ENCODE measurements around the gene CDH1.
"Not testable (repeated sequence)": the region's sequence is repeated elsewhere in the genome, so short reads cannot be mapped to it uniquely, and the experiment has no call there.

CDH1 gene

DNA sequence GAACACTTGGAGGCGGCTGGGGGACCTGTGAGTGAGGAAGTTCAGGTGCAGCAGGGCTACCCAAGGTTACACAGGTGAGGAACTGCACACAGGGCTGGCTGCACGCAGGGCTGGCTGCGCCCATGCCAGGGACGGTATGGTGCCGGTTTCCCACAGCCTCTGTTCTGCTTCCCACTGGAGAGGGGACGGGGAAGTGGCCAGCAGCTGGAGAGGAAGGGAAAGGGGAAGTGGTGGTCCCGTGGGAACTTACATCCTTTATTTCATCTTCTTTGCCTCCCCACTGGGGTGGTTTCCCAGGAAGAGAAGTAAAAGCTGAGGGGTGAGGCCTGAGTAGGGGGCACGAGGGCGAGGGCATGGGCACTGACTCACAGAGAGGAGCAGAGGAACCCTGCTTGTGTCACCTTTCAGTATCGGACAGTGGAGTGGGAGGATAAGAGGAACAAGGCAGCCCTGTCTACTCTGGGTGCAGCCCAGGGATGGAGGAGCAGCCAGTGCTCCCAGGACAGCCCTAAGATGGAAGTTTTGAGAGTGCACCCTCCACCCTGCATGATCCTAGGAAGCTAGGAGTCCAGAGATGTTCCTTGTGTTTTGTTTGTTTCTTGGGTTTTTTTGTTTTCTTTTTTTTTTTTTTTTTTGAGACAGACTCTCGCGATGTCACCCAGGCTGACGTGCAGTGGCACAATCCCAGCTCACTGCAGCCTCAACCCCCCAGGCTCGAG, 25.5 kb upstream of the CDH1 start:
- H3K36me3 ChIP-seq (ENCODE audit: control insufficient read depth, insufficient read depth, low read length): no peaks in the 10 kb centered on the region
- H3K4me1 ChIP-seq (ENCODE audit: control insufficient read depth, insufficient read depth, low read length): peaks cover 25% of the 10 kb centered on the region
- H3K9ac ChIP-seq (ENCODE audit: low read length): no peak overlapping the region
- H3K4me3 ChIP-seq (ENCODE audit: low read depth, low read length): no peak overlapping the region
- no peaks in the 10 kb centered on the region for H3K9me3 ChIP-seq (ENCODE audit: control insufficient read depth, insufficient read depth, low read depth, low read length)
- no peaks in the 10 kb centered on the region for H3K27me3 ChIP-seq (ENCODE audit: control insufficient read depth, insufficient read depth, low read length)
- no peak overlapping the region for H3K27ac ChIP-seq (ENCODE audit: low read depth, low read length)

DNA sequence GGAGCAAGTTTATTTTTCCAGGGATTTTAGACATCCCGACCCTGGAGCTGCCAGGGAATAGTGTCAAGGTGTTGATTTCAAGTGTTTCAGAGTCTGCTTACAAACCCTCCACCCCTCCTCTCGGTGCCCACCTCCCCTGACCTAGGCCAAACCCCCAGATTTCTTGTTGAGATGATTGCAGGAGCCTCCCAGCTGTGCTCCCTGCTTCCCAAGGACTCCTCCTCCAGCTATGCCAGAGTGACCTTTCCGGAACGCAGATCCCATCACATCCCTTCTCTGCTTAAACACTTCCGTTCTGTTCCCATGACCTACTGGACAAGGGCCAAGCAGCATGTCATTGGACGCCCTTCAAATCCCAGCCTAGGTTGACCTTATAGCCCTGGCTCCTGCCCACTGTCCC, 23.7 kb upstream of the CDH1 start:
- Histone ChIP-seq H3K9me3 (ENCODE audit: control insufficient read depth, insufficient read depth, low read depth, low read length) (0 out of 2 replicates have a peak, but pooled peaks cover 3% of the 10 kb centered on the region), H3K4me3 (ENCODE audit: low read depth, low read length) (no peak overlapping the region), H3K36me3 (ENCODE audit: control insufficient read depth, insufficient read depth, low read length) (no peaks in the 10 kb centered on the region), H3K4me1 (ENCODE audit: control insufficient read depth, insufficient read depth, low read length) (peaks cover 11% of the 10 kb centered on the region), H3K27ac (ENCODE audit: low read depth, low read length) (no peak overlapping the region), H3K27me3 (ENCODE audit: control insufficient read depth, insufficient read depth, low read length) (no peaks in the 10 kb centered on the region), H3K9ac (ENCODE audit: low read length) (no peak overlapping the region)

DNA sequence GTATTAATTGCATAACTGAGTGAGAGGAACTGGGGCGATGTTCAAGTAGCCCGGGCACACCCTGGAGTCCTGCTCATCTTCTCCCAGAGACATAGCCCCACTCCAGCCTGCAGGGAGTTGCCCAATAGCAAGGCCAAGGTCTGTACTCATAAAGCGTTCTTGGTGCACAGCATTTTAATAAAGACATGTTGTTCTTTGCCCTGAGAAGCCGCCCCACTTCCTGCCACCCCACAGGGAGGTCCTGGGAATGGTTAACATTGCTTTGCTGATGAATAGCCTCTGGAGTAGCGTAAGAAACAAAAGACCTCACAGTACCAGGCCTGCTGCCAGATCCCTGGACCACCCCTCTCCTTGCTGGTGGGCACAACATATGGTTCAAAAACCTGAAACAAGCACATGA, 21.6 kb upstream of the CDH1 start:
- Histone ChIP-seq H3K9ac (ENCODE audit: low read length) (no peak overlapping the region), H3K4me3 (ENCODE audit: low read depth, low read length) (no peak overlapping the region), H3K4me1 (ENCODE audit: control insufficient read depth, insufficient read depth, low read length) (peaks cover 11% of the 10 kb centered on the region), H3K36me3 (ENCODE audit: control insufficient read depth, insufficient read depth, low read length) (no peaks in the 10 kb centered on the region), H3K27ac (ENCODE audit: low read depth, low read length) (no peak overlapping the region), H3K27me3 (ENCODE audit: control insufficient read depth, insufficient read depth, low read length) (no peaks in the 10 kb centered on the region), H3K9me3 (ENCODE audit: control insufficient read depth, insufficient read depth, low read depth, low read length) (0 out of 2 replicates have a peak, but pooled peaks cover 3% of the 10 kb centered on the region)

DNA sequence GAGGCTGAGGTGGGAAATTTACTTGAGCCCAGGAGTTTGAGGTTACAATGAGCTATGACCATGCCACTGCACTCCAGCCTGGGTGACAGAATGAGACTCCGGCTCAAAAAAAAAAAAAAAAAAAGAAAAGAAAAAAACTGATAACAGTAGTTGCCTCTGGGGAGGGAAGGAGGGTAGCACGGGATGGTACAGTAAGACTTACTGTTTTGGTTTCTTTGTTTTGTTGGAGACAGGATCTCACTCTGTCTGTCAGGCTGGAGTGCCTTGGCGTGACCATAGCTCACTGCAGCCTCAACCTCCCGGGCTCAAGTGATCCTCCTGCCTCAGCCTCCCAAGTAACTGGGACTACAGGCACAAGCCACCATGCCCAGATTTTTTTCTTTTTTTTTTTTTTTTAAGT, 20.6 kb upstream of the CDH1 start:
- H3K4me1 ChIP-seq (ENCODE audit: control insufficient read depth, insufficient read depth, low read length); H3K27me3 ChIP-seq (ENCODE audit: control insufficient read depth, insufficient read depth, low read length); H3K27ac ChIP-seq (ENCODE audit: low read depth, low read length); H3K36me3 ChIP-seq (ENCODE audit: control insufficient read depth, insufficient read depth, low read length); H3K9ac ChIP-seq (ENCODE audit: low read length); H3K9me3 ChIP-seq (ENCODE audit: control insufficient read depth, insufficient read depth, low read depth, low read length); H3K4me3 ChIP-seq (ENCODE audit: low read depth, low read length): not testable (repeated sequence)

DNA sequence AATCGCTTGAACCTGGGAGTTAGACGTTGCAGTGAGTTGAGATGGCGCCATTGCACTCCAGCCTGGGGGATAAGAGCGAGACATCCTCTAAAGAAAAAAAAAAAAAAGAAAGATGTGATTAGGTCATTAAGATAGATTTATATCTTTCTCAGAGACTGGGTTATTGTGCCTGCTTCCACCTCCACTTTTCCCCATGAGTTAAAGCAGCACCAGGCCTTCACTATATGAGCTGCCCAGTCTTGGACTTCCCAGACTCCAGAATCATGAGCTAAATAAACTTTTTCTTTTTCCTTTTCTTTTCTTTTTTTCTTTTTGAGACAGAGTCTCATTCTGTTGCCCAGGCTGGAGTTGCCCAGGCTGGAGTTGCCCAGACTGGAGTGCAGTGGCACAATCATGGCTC, 19.4 kb upstream of the CDH1 start:
- Histone ChIP-seq H3K27me3 (ENCODE audit: control insufficient read depth, insufficient read depth, low read length) (no peaks in the 10 kb centered on the region), H3K36me3 (ENCODE audit: control insufficient read depth, insufficient read depth, low read length) (no peaks in the 10 kb centered on the region), H3K9me3 (ENCODE audit: control insufficient read depth, insufficient read depth, low read depth, low read length) (0 out of 2 replicates have a peak, but pooled peaks cover 3% of the 10 kb centered on the region), H3K4me3 (ENCODE audit: low read depth, low read length) (no peak overlapping the region), H3K9ac (ENCODE audit: low read length) (no peak overlapping the region), H3K4me1 (ENCODE audit: control insufficient read depth, insufficient read depth, low read length) (peaks cover 10% of the 10 kb centered on the region), H3K27ac (ENCODE audit: low read depth, low read length) (no peak overlapping the region)

DNA sequence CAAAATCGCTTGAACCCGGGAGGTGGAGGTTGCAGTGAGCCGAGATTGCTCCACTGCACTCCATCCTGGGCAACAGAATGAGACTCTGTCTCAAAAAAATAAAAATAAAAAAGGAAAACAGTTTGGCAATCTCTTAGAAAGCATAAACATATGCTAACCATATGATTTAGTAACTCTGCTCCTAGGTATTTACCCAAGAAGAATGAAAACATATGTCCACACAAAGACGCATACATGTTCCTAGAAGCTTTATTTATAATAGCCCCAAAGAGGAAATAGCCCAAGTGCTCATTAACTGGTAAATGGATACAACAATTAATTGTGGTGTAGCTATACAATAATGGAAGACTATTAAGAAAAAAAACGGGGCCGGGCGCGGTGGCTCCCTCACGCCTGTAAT, 18.5 kb upstream of the CDH1 start:
- H3K36me3 ChIP-seq (ENCODE audit: control insufficient read depth, insufficient read depth, low read length): no peaks in the 10 kb centered on the region
- H3K27me3 ChIP-seq (ENCODE audit: control insufficient read depth, insufficient read depth, low read length): no peaks in the 10 kb centered on the region
- H3K9ac ChIP-seq (ENCODE audit: low read length): no peak overlapping the region
- H3K27ac ChIP-seq (ENCODE audit: low read depth, low read length): no peak overlapping the region
- peaks cover 6% of the 10 kb centered on the region for H3K4me1 ChIP-seq (ENCODE audit: control insufficient read depth, insufficient read depth, low read length)
- H3K9me3 ChIP-seq (ENCODE audit: control insufficient read depth, insufficient read depth, low read depth, low read length): 0 out of 2 replicates have a peak, but pooled peaks cover 3% of the 10 kb centered on the region
- no peak overlapping the region for H3K4me3 ChIP-seq (ENCODE audit: low read depth, low read length)

DNA sequence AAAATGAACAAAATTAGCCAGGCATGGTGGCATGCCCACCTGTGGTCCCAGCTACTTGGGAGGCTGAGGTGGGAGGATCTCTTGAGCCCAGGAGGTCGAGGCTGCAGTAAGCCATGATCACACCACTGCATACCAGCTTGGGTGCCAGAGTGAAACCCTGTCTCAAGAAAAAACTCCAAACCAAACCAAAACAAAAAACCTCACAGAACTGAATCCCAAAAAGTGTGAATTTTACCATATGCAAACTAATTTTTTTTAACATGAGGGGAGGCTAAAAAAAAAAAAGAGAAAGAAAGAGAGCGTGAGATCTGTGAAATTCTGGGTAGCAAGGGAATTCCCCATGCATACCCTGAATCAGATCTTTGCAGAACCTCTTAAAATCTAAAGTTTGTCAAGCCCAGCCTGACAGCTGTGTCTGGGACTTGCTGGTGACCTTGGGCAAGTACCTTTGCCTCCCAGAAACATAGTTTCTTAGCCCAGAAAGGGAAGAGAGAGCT, 17.1 kb upstream of the CDH1 start:
- Histone ChIP-seq H3K4me3 (ENCODE audit: low read depth, low read length) (no peak overlapping the region), H3K9ac (ENCODE audit: low read length) (no peak overlapping the region), H3K9me3 (ENCODE audit: control insufficient read depth, insufficient read depth, low read depth, low read length) (0 out of 2 replicates have a peak, but pooled peaks cover 3% of the 10 kb centered on the region), H3K36me3 (ENCODE audit: control insufficient read depth, insufficient read depth, low read length) (no peaks in the 10 kb centered on the region), H3K27ac (ENCODE audit: low read depth, low read length) (no peak overlapping the region), H3K4me1 (ENCODE audit: control insufficient read depth, insufficient read depth, low read length) (peaks cover 6% of the 10 kb centered on the region), H3K27me3 (ENCODE audit: control insufficient read depth, insufficient read depth, low read length) (no peaks in the 10 kb centered on the region)

DNA sequence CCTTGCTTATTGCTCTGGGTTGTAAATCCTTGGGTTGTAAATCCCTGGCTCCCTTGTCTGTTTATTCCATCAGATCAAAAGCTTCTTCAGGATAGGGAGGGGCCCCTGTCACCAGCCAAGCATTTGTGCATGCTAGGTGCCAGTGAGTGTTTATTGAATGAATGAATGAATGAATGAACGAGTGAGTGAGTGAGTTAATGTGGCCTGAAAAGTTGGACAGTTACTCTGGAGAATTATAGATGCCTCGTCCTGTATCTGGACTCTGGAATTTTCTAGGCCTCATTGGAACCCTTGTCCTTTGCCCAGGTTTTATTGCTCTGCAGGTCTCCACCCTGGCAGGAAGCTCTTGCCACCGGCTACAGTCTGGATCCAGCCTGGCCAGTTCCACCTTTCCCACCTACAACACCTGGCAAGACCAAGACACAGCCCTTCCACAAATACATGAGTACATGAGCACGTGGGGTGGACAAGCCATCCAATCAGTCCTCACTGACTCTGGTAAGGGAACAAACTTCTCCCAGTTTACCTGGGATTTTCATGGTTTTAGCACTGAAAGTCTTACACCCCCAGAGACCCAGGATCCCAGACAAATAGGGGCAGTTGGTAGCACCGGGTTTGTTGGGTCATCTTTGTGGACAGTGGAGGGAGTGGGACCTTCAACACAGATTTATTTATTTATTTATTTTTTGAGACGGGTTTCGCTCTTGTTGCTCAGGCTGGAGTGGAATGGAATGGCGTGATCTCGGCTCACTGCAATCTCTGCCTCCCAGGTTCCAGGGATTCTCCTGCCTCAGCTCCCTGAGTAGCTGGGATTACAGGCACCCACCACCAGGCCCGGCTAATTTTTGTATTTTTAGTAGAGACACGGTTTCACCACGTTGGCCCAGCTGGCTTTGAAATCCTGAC, 14.7 kb upstream of the CDH1 start:
- Histone ChIP-seq H3K4me3 (ENCODE audit: low read depth, low read length) (no peak overlapping the region), H3K9me3 (ENCODE audit: control insufficient read depth, insufficient read depth, low read depth, low read length) (0 out of 2 replicates have a peak, but pooled peaks cover 3% of the 10 kb centered on the region), H3K27me3 (ENCODE audit: control insufficient read depth, insufficient read depth, low read length) (no peaks in the 10 kb centered on the region), H3K9ac (ENCODE audit: low read length) (no peak overlapping the region), H3K36me3 (ENCODE audit: control insufficient read depth, insufficient read depth, low read length) (no peaks in the 10 kb centered on the region), H3K4me1 (ENCODE audit: control insufficient read depth, insufficient read depth, low read length) (peaks cover 2% of the 10 kb centered on the region; the same call in 1 of the 2 replicates), H3K27ac (ENCODE audit: low read depth, low read length) (no peak overlapping the region)

DNA sequence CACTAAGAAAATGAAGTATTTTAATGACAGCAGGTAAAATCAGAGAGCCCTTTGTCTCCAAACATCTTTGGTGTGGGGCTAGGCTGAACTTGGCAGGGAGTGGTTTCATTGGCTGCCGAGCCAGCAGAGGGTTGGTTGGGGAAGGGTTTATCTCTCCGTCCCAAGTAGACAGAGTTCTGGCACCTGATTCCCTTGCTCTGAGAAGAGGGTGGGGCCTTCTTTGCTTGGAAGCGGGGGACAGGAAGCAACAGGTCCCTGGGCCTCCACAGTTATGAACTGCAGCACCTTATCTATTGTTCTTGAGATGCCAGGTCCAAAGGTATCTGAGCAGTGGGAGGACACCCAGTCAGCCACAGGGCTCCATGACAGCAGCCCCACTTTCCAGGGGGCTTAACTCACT, 12.3 kb upstream of the CDH1 start:
- H3K9me3 ChIP-seq (ENCODE audit: control insufficient read depth, insufficient read depth, low read depth, low read length): no peaks in the 10 kb centered on the region
- peaks cover 2% of the 10 kb centered on the region; the same call in 1 of the 2 replicates for H3K4me1 ChIP-seq (ENCODE audit: control insufficient read depth, insufficient read depth, low read length)
- H3K9ac ChIP-seq (ENCODE audit: low read length): no peak overlapping the region
- H3K36me3 ChIP-seq (ENCODE audit: control insufficient read depth, insufficient read depth, low read length): no peaks in the 10 kb centered on the region
- H3K4me3 ChIP-seq (ENCODE audit: low read depth, low read length): no peak overlapping the region
- no peak overlapping the region for H3K27ac ChIP-seq (ENCODE audit: low read depth, low read length)
- no peaks in the 10 kb centered on the region for H3K27me3 ChIP-seq (ENCODE audit: control insufficient read depth, insufficient read depth, low read length)

DNA sequence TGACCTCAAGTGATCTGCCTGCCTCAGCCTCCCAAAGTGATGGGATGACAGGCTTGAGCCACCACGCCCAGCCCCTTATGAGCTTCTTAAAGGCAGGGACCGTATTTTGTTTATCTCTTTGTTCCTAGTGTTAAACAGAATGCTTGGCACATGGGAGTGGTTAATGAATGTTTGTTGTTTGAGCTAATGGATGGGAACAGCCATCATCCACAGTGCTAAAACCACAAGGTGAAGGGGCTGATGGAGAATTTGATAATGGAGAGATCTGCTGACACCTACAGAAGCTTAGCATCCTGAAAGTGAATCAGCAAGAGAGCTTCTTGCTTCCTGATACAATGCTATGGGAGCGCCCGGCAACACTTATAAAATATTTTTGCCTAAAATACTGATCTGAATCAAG, 8.6 kb upstream of the CDH1 start:
- H3K4me3 ChIP-seq (ENCODE audit: low read depth, low read length): no peak overlapping the region
- peaks cover 16% of the 10 kb centered on the region for H3K4me1 ChIP-seq (ENCODE audit: control insufficient read depth, insufficient read depth, low read length)
- H3K27ac ChIP-seq (ENCODE audit: low read depth, low read length): no peak overlapping the region
- no peaks in the 10 kb centered on the region for H3K27me3 ChIP-seq (ENCODE audit: control insufficient read depth, insufficient read depth, low read length)
- no peak overlapping the region for H3K9ac ChIP-seq (ENCODE audit: low read length)
- H3K9me3 ChIP-seq (ENCODE audit: control insufficient read depth, insufficient read depth, low read depth, low read length): no peaks in the 10 kb centered on the region
- no peaks in the 10 kb centered on the region for H3K36me3 ChIP-seq (ENCODE audit: control insufficient read depth, insufficient read depth, low read length)

DNA sequence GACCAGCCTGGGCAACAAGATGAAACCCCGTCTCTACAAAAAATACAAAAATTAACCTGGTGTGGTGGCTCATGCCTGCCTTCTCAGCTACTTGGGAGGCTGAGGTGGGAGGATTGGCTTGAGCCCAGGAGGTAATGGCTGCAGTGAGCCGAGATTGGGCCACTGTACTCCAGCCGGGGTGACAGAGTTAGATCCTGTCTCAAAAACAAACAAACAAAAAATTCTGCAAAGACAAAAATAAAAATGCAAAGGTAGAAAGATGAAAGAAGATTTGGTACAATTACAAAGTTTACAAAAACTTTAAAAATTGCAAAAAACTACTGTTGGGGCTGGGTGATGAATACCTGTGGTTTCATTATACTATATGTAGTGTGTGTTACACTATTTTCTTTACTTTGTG, 5.5 kb upstream of the CDH1 start:
- Histone ChIP-seq H3K27ac (ENCODE audit: low read depth, low read length) (peak overlapping the region; percentile 81; the same call in 1 of the 2 replicates), H3K4me1 (ENCODE audit: control insufficient read depth, insufficient read depth, low read length) (peaks cover 20% of the 10 kb centered on the region), H3K9me3 (ENCODE audit: control insufficient read depth, insufficient read depth, low read depth, low read length) (no peaks in the 10 kb centered on the region), H3K36me3 (ENCODE audit: control insufficient read depth, insufficient read depth, low read length) (no peaks in the 10 kb centered on the region), H3K27me3 (ENCODE audit: control insufficient read depth, insufficient read depth, low read length) (peaks cover under 1% of the 10 kb centered on the region; the same call in 1 of the 2 replicates), H3K9ac (ENCODE audit: low read length) (no peak overlapping the region), H3K4me3 (ENCODE audit: low read depth, low read length) (0 out of 2 replicates have a peak overlapping the region, but pooled peaks have one; percentile 29)
